Mesodermal cell (in vitro differentiated cells): ENCODE measurements around the gene ECEL1.

Source experiments
- H3K27ac ChIP-seq: 2 replicates; pipeline ENCODE4 v1.7.0; 2013; ENCODE audit warnings: mild to moderate bottlenecking, low read depth, low read length, moderate library complexity; ENCODE audit not compliant: severe bottlenecking
- H3K36me3 ChIP-seq: 2 replicates; pipeline ENCODE4 v1.7.1; 2013; ENCODE audit warnings: mild to moderate bottlenecking, low read length, moderate library complexity; ENCODE audit not compliant: control insufficient read depth, insufficient read depth
- H3K4me1 ChIP-seq: one replicate; pipeline ENCODE4 v1.7.1; 2013; ENCODE audit warnings: mild to moderate bottlenecking, low read length; ENCODE audit not compliant: insufficient read depth, control insufficient read depth, poor library complexity, severe bottlenecking
- H3K4me3 ChIP-seq: 2 replicates; pipeline ENCODE4 v1.7.0; 2013; ENCODE audit warnings: low read length, control low read depth, mild to moderate bottlenecking; ENCODE audit not compliant: insufficient read depth, poor library complexity, severe bottlenecking; ENCODE audit errors: extremely low read depth
- H3K9me3 ChIP-seq: 2 replicates; pipeline ENCODE4 v1.7.1; 2013; ENCODE audit warnings: mild to moderate bottlenecking, low read length, moderate library complexity; ENCODE audit not compliant: control insufficient read depth
- WGBS, 2 experiments: methylation state at CpG; one replicate each; pipeline ENCODE4 v1.1.5; 2013; ENCODE audit warnings: missing lambda C conversion rate in 2 of 2; ENCODE audit not compliant: insufficient coverage in 2 of 2; 5-methylcytosine and 5-hydroxymethylcytosine counted together

The ECEL1 gene

DNA sequence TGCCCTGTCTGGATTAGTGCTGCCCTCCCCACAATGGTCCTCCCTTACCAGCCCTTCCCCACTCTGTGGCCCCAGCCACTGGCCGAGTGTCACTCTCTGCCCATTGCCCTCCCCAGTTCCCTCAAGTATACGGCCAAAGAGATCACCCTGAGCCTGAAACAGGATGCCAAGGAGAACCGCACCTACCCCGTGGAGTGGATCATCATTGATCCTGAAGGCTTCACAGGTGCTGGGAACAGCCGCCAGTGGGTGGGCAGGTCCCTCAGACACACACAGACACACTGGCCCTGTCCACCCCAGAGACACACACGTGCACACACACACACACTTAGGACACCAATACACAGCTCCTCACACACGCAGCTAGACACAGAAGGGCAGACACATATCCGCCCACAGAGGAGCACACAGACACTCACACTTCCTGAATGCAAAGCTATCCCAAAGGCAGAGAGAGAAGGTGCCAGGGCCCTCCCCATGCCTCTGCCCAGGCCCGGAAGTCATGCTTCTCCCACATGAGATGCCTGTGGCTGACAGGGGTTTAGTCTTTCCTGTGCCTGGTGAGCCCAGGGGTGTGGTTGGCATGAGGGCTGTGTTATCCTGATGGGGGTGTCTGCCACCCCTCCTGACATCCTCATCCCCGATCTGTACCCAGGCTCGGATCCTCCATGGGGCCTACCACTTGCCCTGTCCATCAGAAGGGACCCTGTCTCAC, 41.3 kb upstream of the ECEL1 start:
- 83 to 87% methylated on average over 1 to 8 of the region's 11 CpGs for WGBS, 2 experiments
- Histone ChIP-seq H3K4me3 (no peak overlapping the region), H3K36me3 (no peaks in the 10 kb centered on the region), H3K4me1 (no peaks in the 10 kb centered on the region), H3K9me3 (no peaks in the 10 kb centered on the region), H3K27ac (no peak overlapping the region)

DNA sequence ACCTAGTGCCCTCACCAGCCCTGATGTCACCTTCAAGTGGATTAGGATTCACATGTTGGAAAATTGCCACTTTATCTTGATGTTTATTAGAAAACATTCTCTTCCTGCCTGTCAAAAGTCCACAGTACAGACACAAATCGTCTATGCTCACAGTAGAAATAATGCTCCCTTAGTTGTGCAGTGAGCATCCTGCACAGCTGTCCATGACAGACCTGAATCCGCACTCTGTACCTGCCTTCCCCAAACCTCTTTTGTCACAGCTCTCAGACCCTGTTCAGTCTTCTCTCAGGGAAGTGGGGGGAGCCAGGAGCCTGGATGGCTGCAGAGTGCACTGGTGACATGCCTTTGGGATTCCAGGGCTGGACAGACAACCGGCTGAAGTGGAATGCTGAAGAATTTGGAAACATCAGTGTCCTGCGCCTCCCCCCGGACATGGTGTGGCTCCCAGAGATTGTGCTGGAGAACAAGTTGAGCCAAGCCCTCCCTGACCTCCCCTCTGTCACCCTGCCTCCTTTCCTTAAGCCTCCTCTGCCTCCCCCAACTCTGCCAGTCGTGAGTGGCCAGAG, 40.4 kb upstream of the ECEL1 start:
- H3K36me3 ChIP-seq = no peaks in the 10 kb centered on the region
- no peaks in the 10 kb centered on the region for H3K9me3 ChIP-seq
- WGBS, 2 experiments = 78 to 81% methylated on average over 3 to 4 of the region's 6 CpGs
- H3K27ac ChIP-seq = no peak overlapping the region
- peaks cover 6% of the 10 kb centered on the region for H3K4me1 ChIP-seq
- no peak overlapping the region for H3K4me3 ChIP-seq

DNA sequence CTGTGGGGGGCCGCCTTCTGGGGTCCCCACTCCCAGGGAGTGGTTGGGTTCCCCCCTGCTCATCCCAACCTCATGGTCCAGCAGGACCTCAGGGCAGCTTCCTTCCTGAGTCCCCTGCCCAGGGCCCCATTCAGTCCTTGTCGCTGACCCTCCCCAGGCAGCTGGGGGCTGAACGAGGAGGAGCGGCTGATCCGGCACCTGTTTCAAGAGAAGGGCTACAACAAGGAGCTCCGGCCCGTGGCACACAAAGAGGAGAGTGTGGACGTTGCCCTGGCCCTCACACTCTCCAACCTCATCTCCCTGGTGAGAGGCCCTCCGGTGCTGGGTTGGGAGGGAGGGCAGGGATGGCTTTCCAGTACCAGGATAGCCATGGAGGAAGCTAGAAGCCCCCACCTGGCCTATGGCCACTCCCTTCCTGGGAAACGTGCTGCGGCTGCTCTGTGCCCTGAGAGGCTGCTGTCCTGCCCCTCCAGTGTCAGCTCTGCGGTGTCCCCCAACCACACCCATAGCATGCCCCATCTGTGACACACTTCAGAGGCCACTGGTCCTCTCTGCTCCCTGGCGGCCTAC, 38.8 kb upstream of the ECEL1 start:
- H3K36me3 ChIP-seq = no peaks in the 10 kb centered on the region
- no peak overlapping the region for H3K27ac ChIP-seq
- WGBS, 2 experiments = 75 to 85% methylated on average over 8 to 11 of the region's 13 CpGs
- no peak overlapping the region for H3K4me3 ChIP-seq
- H3K4me1 ChIP-seq = peaks cover 6% of the 10 kb centered on the region
- no peaks in the 10 kb centered on the region for H3K9me3 ChIP-seq

DNA sequence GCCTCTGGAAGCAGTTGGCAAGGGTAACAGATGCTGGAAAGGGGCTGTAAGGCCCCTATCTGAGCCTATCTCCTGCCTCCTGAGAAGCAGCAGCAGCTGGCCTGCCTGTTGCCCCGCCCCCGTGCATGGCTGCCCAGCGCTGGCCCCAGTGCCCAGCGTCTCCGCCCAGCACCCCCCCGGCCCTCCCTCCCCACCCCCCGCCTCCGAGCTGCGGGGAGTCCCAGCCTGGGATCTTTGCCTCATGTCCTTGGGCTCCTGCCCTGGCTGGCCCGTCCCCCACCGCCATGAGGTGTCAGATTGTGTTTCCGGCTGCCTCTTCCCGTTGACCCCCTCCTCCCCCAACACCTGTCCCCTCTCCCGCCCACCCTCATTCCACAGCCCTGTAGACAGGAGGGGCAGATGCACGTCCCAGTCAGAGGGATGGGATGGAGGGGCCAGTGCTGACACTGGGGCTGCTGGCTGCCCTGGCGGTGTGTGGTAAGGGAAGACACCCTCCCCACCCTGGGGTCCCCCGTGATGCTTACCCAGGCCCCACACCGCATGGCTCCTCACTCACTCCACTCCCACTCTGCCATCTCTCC, 38.2 kb upstream of the ECEL1 start, which contains the start of gene CHRND:
CHRND (plus strand) TSS at position 370 of the 581 bp plus-strand sequence; CDS start at position 426, 56 bp downstream.
- no peaks in the 10 kb centered on the region for H3K36me3 ChIP-seq
- peaks cover 6% of the 10 kb centered on the region for H3K4me1 ChIP-seq
- no peak within 1 kb of the TSS for H3K4me3 ChIP-seq
- no peaks in the 10 kb centered on the region for H3K9me3 ChIP-seq
- H3K27ac ChIP-seq = no peak within 1 kb of the TSS
- 10 to 33% methylated on average over 2 to 7 of the region's 18 CpGs for WGBS, 2 experiments

DNA sequence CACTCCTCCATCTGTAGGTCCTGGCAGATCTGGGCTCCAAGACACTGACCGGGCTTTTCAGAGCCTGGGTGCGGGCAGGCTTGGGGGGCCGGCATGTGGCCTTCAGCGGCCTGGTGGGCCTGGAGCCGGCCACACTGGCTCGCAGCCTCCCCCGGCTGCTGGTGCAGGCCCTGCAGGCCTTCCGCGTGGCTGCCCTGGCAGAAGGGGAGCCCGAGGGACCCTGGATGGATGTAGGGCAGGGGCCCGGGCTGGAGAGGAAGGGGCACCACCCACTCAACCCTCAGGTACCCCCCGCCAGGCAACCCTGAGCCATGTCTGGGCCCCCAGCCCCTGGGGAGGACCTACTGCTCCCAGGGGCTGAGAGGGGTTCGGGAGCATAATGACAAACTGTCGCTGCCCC, 37.6 kb upstream of the ECEL1 start:
- WGBS, 2 experiments = 88 to 98% methylated on average over 4 to 6 of the region's 14 CpGs
- no peak overlapping the region for H3K4me3 ChIP-seq

DNA sequence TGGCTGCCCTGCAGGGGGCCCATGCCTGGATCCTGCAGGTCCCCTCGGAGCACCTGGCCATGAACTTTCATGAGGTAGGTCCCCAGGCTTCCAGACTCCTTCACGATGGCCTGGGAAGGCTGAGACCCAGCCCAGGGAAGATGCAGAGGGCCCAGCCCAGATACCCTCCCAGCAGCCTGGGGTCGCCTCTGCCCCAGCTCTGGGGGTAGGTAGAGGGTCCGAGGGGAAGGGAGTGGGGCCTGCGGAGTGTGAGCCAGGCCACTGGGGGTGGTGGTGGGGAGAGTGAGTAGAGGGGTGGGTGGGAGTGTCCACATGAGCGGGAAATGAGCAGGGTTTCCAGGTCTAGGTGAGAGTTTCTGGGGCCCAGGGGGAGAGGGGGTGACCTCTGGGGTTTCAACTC, 37.1 kb upstream of the ECEL1 start:
- WGBS, 2 experiments = 20 to 66% methylated on average over 1 to 5 of the region's 6 CpGs
- no peak overlapping the region for H3K27ac ChIP-seq

More for the DNA sequence above, 37.6 kb upstream of the ECEL1 start:
- no peak overlapping the region for H3K27ac ChIP-seq
- H3K9me3 ChIP-seq = no peaks in the 10 kb centered on the region
- H3K4me1 ChIP-seq = peaks cover 6% of the 10 kb centered on the region
- H3K36me3 ChIP-seq = no peaks in the 10 kb centered on the region

DNA sequence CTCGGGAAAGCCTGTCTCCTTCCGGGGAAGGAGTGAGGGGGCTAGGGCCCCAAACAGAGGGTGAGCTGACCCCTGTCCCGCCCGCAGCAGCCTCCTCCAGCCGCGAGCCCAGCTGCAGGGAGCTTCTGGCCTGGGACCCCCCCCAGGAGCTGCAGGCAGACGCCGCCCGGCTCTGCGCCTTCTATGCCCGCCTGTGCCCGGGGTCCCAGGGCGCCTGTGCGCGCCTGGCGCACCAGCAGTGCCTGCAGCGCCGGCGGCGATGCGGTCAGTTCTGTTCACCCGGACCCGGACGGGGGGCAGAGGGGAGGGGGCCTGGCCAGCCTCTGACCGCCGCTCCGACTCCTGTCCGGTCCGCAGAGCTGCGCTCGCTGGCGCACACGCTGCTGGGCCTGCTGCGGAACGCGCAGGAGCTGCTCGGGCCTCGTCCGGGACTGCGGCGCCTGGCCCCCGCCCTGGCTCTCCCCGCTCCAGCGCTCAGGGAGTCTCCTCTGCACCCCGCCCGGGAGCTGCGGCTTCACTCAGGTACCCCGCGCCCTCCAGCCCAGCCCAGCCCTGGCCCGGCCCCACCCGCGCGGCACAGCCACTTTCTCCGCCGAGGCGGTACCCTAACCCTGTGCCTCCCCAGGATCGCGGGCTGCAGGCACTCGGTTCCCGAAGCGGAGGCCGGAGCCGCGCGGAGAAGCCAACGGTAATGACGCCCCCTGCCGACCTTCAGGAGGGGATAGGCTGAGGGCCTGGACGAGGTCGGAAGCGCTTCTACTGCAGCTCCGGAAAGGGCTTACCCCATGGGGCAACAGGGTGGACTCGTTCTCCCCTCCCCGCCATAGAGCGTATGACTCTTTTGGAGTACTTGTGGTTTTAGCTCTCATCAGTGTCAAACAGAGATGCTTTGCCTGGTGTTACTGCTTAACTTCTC, 36.3 kb upstream of the ECEL1 start:
- peak overlapping the region; percentile 33 for H3K4me3 ChIP-seq
- peaks cover 6% of the 10 kb centered on the region for H3K4me1 ChIP-seq
- no peaks in the 10 kb centered on the region for H3K36me3 ChIP-seq
- WGBS, 2 experiments = 1 to 3% methylated on average over 72 to 74 of the region's 75 CpGs
- no peaks in the 10 kb centered on the region for H3K9me3 ChIP-seq
- no peak overlapping the region for H3K27ac ChIP-seq

More for the DNA sequence above, 37.1 kb upstream of the ECEL1 start:
- Histone ChIP-seq H3K4me3 (no peak overlapping the region), H3K9me3 (no peaks in the 10 kb centered on the region), H3K36me3 (no peaks in the 10 kb centered on the region), H3K4me1 (peaks cover 6% of the 10 kb centered on the region)

DNA sequence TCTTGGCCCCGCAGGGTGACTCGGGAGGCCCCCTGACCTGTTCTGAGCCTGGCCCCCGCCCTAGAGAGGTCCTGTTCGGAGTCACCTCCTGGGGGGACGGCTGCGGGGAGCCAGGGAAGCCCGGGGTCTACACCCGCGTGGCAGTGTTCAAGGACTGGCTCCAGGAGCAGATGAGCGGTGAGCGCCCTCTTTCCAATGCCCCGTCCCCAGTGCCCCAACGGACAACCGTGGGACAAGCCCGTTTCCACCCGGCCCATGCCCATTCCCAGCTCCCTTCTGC, 35.7 kb upstream of the ECEL1 start:
- H3K4me1 ChIP-seq = peaks cover 6% of the 10 kb centered on the region
- no peaks in the 10 kb centered on the region for H3K36me3 ChIP-seq
- H3K9me3 ChIP-seq = no peaks in the 10 kb centered on the region
- H3K27ac ChIP-seq = no peak overlapping the region
- WGBS, 2 experiments = 11 to 24% methylated on average over 16 of the region's 16 CpGs
- H3K4me3 ChIP-seq = peak overlapping the region; percentile 33

DNA sequence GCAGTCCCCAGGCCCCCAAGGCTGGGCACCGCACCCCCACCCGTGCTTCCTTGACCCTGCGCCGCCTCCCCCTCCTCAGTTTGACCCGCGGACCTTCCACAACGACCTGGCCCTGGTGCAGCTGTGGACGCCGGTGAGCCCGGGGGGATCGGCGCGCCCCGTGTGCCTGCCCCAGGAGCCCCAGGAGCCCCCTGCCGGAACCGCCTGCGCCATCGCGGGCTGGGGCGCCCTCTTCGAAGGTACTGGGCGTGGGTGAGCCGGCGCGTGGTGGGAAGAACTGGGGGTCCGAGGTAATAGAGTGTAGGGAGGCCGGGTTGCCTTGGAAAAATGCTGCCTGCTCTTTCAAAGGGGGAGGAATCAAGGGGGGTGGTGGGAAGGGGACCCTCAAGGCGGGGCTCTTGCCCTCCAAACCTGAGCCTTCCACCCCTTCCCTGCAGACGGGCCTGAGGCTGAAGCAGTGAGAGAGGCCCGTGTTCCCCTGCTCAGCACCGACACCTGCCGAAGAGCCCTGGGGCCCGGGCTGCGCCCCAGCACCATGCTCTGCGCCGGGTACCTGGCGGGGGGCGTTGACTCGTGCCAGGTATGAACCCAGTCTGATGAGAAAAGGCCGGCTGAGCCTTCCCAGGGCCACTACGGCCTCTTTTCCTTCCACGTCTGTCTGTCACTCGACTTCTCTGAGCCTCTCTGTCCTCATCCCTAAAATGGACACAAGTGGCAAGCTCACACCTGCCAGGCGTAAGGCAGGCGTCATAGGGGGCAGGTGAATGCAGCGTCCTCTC, 35.2 kb upstream of the ECEL1 start:
- no peaks in the 10 kb centered on the region for H3K9me3 ChIP-seq
- no peak overlapping the region for H3K27ac ChIP-seq
- H3K36me3 ChIP-seq = no peaks in the 10 kb centered on the region
- H3K4me3 ChIP-seq = no peak overlapping the region
- 33 to 37% methylated on average over 18 to 27 of the region's 46 CpGs for WGBS, 2 experiments
- peaks cover 6% of the 10 kb centered on the region for H3K4me1 ChIP-seq
